ENCODE data around the gene ZFP36.

Gene ZFP36

DNA sequence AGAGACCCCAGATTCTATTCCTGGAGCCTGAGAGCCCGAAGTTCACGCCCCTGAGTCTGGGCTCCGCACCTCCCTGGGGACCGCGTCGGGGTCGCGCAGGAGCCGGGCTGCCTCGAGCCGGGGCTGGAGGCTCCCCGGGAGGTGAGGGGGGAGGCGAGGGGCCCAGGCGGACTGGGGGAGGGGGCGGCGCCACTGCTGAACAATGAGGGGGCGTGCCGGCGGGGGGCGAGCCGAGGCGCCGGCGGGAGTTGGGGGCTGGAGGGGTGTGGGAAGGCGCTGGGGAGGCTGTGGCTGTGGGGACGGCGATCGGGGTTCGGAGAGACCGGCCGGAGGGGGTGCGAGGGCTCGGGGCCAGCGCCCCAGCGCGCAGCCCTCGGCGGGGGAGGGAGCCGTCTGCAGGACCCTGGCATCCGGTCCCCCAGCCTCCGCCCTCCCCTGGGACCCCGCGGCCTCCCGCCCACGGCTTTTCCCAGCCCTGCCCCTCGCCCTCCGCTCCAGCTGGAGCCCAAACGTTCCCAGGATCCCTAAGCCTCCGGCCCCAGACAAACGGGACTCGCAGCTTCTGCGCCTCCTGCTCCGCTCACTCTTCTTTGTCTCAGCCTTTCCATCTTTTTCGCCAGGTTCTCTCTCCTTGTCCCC is 6.7 kb downstream of the ZFP36 start:
- no peak for TF ChIP-seq ZFX (IDR thresholded peaks at IDR 0.05)
- TF ChIP-seq, protein P1, sequence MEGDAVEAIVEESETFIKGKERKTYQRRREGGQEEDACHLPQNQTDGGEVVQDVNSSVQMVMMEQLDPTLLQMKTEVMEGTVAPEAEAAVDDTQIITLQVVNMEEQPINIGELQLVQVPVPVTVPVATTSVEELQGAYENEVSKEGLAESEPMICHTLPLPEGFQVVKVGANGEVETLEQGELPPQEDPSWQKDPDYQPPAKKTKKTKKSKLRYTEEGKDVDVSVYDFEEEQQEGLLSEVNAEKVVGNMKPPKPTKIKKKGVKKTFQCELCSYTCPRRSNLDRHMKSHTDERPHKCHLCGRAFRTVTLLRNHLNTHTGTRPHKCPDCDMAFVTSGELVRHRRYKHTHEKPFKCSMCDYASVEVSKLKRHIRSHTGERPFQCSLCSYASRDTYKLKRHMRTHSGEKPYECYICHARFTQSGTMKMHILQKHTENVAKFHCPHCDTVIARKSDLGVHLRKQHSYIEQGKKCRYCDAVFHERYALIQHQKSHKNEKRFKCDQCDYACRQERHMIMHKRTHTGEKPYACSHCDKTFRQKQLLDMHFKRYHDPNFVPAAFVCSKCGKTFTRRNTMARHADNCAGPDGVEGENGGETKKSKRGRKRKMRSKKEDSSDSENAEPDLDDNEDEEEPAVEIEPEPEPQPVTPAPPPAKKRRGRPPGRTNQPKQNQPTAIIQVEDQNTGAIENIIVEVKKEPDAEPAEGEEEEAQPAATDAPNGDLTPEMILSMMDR (conservative IDR thresholded peaks at IDR 0.05) = no peak
- peak overlapping the region; percentile 76; the same call in 1 of the 2 replicates for H3K27ac ChIP-seq

- no peak overlapping the region for H3K27ac ChIP-seq
Observed at GRCh38 chr19:39413911-39414608, 7.4 kb downstream of the ZFP36 start.

GRCh38 chr19:39415111-39416046 is 8.7 kb downstream of the ZFP36 start:
- H3K27ac ChIP-seq = no peak overlapping the region
- TF ChIP-seq, protein P1 (conservative IDR thresholded peaks at IDR 0.05) = no peak
- no peak for TF ChIP-seq ZFX (IDR thresholded peaks at IDR 0.05)

More at GRCh38 chr19:39413911-39414608, 7.4 kb downstream of the ZFP36 start:
- TF ChIP-seq, protein P1 (conservative IDR thresholded peaks at IDR 0.05) = no peak; the same call in 1 of the 2 replicates
- no peak for TF ChIP-seq ZFX (IDR thresholded peaks at IDR 0.05)

DNA sequence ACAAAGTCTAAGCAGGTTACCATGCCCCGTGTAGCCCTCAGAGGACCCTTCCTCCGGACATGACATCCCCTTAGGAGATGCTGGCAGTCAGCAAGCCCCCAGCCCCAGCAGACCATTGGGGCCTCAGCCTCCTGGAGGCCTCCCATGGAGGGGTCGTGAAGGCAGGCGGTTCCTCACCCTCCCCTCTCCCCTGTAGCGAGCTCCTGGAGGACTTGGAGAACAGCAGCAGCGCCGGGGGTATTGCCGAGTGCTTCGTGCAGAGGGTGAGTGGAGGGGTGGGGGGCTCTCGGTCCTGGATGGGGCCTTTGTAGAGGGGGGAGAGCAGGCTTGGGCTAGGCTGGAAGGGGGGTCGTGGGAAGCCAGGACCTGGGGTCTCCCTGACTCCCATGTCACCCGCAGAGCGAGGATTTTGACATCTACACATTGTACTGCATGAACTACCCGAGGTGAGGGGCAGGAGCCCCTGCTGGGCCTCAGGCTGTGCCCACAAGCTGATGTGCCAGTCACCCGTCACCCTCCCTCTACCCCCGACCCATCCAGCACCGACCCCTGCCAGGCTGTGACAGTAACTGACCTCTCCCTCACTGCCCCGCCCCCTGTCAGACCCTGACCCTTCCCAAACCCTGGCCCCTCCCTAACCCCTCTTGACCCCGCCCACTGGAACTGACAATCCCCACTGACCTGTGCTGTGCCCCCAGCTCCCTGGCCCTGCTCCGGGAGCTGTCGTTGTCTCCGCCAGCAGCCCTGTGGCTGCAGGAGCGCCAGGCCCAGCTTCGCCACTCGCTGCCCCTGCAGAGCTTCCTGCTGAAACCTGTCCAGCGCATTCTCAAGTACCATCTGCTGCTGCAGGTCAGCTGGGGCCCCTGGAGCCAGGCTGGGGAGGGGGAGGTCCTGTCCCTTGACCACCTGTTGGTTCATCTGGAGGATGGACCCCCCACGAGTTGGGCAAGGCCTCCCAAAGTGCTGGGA is 9.8 kb downstream of the ZFP36 start:
- H3K27ac ChIP-seq = no peak overlapping the region
- TF ChIP-seq ZFX (IDR thresholded peaks at IDR 0.05) = no peak
- TF ChIP-seq, protein P1 (conservative IDR thresholded peaks at IDR 0.05) = no peak

- TF ChIP-seq ZFX (IDR thresholded peaks at IDR 0.05) = no peak
- TF ChIP-seq, protein P1 (conservative IDR thresholded peaks at IDR 0.05) = no peak
- H3K27ac ChIP-seq = no peak overlapping the region
Observed at GRCh38 chr19:39417463-39418181, 11.0 kb downstream of the ZFP36 start.

GRCh38 chr19:39419003-39419402 is 12.4 kb downstream of the ZFP36 start:
- H3K27ac ChIP-seq = no peak overlapping the region
- TF ChIP-seq, protein P1 (conservative IDR thresholded peaks at IDR 0.05) = no peak
- no peak for TF ChIP-seq ZFX (IDR thresholded peaks at IDR 0.05)

Data from C4-2B (cell line).